Activated naive CD4-positive, alpha-beta T cell treated with anti-CD3 and anti-CD28 coated beads, Interleukin-2, amount 50 U/mL, for 24 hours (primary cell): Measurements from ENCODE around the gene HS1BP3.

Experiments used
- H3K27ac Mint-ChIP-seq: one replicate; pipeline ENCODE4 v1.8.0; 2021; ENCODE audit warnings: mild to moderate bottlenecking, mixed read lengths
- H3K27me3 Mint-ChIP-seq: one replicate; pipeline ENCODE4 v1.8.0; 2021; ENCODE audit warnings: mixed read lengths
- H3K36me3 Mint-ChIP-seq: one replicate; pipeline ENCODE4 v1.8.0; 2021; ENCODE audit warnings: mixed read lengths
- H3K4me1 Mint-ChIP-seq: one replicate; pipeline ENCODE4 v1.8.0; 2021; ENCODE audit warnings: mixed read lengths
- H3K4me3 Mint-ChIP-seq: one replicate; pipeline ENCODE4 v1.8.0; 2021; ENCODE audit warnings: mild to moderate bottlenecking, mixed read lengths
- H3K9me3 Mint-ChIP-seq: one replicate; pipeline ENCODE4 v1.8.0; 2021; ENCODE audit warnings: mixed read lengths

The HS1BP3 gene

GRCh38 chr2:20668451-20668850 is 17.6 kb upstream of the HS1BP3 start:
- Mint-ChIP-seq H3K4me3 (peak overlapping the region; percentile 61), H3K27me3 (peaks cover 35% of the 10 kb centered on the region), H3K36me3 (no peaks in the 10 kb centered on the region), H3K9me3 (no peaks in the 10 kb centered on the region), H3K27ac (no peak overlapping the region), H3K4me1 (peaks cover 12% of the 10 kb centered on the region)

DNA sequence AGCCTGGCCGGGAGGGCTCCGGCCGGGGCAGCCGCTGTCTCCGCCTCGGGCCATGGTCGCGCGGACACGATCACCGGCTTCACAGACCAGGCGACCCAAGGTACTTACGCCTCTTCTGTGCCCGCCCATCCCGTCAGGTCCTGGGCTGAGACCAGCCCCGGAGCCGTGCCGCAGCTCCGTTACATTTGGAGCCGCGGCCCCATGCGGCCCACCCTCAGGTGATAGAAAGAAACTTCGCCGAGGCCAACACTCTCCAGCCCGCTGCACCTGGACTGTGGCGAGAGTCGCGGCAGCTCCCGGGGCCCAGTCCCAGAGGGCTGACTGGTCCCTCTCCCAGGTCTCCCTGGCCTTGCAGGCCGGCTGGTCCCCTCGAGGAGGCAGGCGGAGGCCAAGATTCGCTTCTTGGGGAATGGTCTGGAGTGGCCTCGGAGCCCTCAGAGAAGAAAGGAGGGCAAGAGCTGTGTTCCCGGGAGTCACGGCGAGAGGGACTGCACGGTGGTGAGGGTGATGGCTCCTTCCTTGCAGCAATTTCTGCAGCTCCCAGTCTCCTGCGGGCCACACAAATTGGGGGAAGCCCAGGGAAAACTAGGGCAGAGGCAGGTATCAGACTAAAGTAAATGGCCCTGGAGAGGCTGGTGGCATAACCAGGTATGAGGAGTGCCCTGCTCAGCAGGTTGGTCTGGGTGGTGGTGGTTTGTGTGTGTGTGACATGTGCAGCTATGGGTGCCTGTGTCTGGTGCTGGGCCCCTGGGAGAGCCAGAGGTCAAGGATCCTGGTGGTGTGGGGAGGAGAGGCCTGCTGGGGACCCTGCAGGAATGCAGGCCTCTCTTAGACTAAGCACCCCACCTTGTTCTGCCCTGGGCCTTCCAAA is 16.9 kb upstream of the HS1BP3 start:
- Mint-ChIP-seq H3K4me1 (peaks cover 12% of the 10 kb centered on the region), H3K27ac (no peak overlapping the region), H3K27me3 (peaks cover 35% of the 10 kb centered on the region), H3K36me3 (no peaks in the 10 kb centered on the region), H3K9me3 (no peaks in the 10 kb centered on the region), H3K4me3 (peak overlapping the region; percentile 61)

- Mint-ChIP-seq H3K4me3 (no peak overlapping the region), H3K36me3 (no peaks in the 10 kb centered on the region), H3K27me3 (peaks cover 34% of the 10 kb centered on the region), H3K27ac (no peak overlapping the region), H3K4me1 (peaks cover 12% of the 10 kb centered on the region), H3K9me3 (no peaks in the 10 kb centered on the region)
These were observed 16.2 kb upstream of the HS1BP3 start for GRCh38 chr2:20667151-20667530.

GRCh38 chr2:20666304-20667150 is 15.6 kb upstream of the HS1BP3 start, which contains the start of gene GDF7:
Gene GDF7, plus strand, starts transcription at chr2:20667144. Its CDS starts 96 bp downstream, at chr2:20667240.
- no peak within 1 kb of the TSS for H3K27ac Mint-ChIP-seq
- H3K9me3 Mint-ChIP-seq: no peaks in the 10 kb centered on the region
- peaks cover 32% of the 10 kb centered on the region for H3K27me3 Mint-ChIP-seq
- peaks cover 12% of the 10 kb centered on the region for H3K4me1 Mint-ChIP-seq
- H3K36me3 Mint-ChIP-seq: no peaks in the 10 kb centered on the region
- peak within 1 kb of the TSS; percentile 81 for H3K4me3 Mint-ChIP-seq

GRCh38 chr2:20666005-20666303 is 15.1 kb upstream of the HS1BP3 start:
- H3K27ac Mint-ChIP-seq: no peak overlapping the region
- H3K4me1 Mint-ChIP-seq: peaks cover 12% of the 10 kb centered on the region
- H3K36me3 Mint-ChIP-seq: no peaks in the 10 kb centered on the region
- H3K27me3 Mint-ChIP-seq: peaks cover 36% of the 10 kb centered on the region
- peak overlapping the region; percentile 81 for H3K4me3 Mint-ChIP-seq
- H3K9me3 Mint-ChIP-seq: no peaks in the 10 kb centered on the region

DNA sequence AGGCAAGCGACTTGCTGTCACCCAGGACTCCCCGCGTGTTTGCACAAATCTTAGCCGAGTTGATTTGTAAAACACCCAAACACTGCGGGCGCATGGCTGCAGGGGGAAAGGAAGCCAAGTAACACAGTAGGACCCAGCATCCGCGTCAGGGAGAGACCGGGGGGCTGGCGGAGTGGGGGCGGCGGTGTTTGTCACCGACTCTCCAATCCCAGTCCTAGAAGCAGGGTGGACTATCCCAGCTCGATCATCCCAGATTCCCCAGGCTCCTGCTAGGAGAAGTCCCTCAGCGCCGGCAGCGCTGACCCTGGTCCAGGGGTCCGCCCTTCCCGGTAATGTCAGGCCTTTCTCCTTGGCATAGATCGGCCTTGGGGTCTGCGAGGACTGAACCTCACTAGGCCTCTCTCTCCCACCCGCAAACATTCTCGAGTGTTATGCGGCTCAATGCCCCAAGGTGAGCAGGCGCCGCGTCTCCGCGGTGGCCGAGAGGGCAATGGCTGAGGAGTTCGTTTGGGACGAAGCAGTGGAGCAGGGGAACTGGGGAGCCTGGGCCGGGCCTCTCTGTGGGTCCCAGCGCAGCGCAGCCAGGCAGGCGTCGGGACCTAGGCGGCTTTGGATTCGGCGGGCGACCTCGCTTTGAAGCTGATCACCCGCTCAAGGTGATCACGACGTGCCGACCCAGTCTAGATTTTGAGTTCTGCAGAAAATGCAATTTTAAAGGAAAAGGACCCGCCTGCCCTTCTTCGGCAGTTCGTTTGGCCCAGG is 14.5 kb upstream of the HS1BP3 start:
- no peaks in the 10 kb centered on the region for H3K9me3 Mint-ChIP-seq
- H3K4me3 Mint-ChIP-seq: peak overlapping the region; percentile 66
- peaks cover 12% of the 10 kb centered on the region for H3K4me1 Mint-ChIP-seq
- H3K27me3 Mint-ChIP-seq: peaks cover 36% of the 10 kb centered on the region
- no peak overlapping the region for H3K27ac Mint-ChIP-seq
- H3K36me3 Mint-ChIP-seq: no peaks in the 10 kb centered on the region

DNA sequence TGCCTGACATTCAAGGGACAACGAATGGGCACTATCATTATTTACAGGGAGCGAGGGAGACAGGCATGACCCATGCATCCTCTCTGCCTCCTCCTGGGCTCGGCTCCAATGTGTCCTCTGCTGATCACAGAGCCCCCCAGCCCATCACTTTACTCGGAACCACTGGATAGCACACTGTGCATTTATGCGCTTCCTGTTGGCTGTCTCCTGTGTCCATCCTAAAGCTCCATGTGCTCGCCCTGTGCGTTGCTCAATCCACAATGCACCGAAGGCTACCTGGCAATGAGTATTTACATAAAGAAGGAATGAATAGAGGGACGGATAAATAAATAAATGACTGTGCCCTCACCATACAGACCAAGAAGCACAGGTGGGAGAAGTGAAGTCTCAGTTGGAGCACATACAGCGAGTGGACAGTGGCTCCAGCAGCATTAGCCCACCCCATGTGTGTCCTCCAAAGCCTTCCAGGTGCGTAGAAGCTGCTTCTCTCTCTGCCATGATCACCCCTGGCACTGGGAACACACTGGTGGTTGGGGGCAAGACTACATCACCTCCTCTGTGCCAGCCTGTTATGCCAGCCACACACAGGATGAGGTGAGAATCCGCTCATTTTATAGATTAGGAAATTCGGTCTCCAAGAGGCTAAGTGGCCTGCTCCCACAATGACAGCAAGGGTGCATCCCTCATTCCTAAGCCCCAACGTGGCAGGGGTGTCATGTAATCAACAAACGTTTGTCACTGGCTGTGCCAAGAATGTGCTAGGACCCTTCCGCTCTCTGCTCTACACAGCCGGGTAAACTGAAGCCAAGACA is 13.7 kb upstream of the HS1BP3 start:
- H3K4me3 Mint-ChIP-seq: peak overlapping the region; percentile 36
- H3K27ac Mint-ChIP-seq: no peak overlapping the region

DNA sequence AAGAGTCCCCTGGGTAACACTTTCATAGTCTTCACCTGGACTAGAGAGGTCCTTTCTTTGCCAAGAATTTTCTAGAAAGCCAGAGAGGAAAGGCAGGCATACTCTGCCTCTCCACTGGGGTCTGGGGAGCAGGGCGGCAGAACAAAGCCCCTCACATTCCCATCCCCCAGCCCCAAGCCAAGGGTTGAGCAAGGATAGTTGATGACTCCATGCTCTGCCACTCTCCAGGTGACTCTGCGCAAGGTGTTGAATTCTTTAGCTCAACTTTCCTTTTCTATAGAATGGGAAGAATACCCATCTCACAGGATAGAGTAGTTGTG is 13.1 kb upstream of the HS1BP3 start:
- Mint-ChIP-seq H3K4me1 (peaks cover 12% of the 10 kb centered on the region), H3K27ac (no peak overlapping the region), H3K9me3 (no peaks in the 10 kb centered on the region), H3K27me3 (peaks cover 30% of the 10 kb centered on the region), H3K4me3 (no peak overlapping the region), H3K36me3 (no peaks in the 10 kb centered on the region)

More for the DNA sequence above, 13.7 kb upstream of the HS1BP3 start:
- Mint-ChIP-seq H3K9me3 (no peaks in the 10 kb centered on the region), H3K27me3 (peaks cover 33% of the 10 kb centered on the region), H3K4me1 (peaks cover 12% of the 10 kb centered on the region), H3K36me3 (no peaks in the 10 kb centered on the region)

GRCh38 chr2:20663196-20664070 is 12.5 kb upstream of the HS1BP3 start:
- Mint-ChIP-seq H3K36me3 (no peaks in the 10 kb centered on the region), H3K4me3 (no peak overlapping the region), H3K27ac (no peak overlapping the region), H3K27me3 (peaks cover 27% of the 10 kb centered on the region), H3K9me3 (no peaks in the 10 kb centered on the region), H3K4me1 (peaks cover 12% of the 10 kb centered on the region)

DNA sequence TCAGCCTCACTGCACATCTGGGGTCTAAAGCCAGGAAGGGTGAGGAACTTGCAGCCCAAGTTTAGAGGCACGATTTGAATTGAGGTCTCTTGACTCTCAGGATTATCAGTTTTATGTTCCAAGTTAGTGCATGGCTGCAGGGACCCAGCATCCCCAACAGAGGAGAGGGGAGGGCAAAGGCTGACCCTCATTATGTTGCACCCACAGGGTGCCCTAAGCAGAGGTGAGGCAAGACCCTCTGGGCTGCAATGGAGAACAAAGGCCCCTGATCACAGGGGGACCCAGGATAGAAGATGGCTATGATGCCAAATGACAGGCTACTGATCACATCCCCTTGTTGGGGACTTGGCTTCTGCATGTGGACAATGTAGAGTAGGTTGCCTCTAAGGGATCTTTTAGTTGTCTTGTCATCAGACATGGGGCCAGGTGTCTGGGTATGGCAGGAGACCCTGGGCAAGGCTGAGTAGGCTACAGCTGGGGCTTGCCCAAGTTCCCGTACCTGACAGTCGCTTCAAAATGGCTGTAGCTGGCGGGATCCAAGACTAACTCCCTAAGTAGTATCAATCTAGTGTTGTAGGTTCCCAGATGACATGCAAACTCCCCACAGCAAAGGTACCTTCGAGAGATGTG is 11.5 kb upstream of the HS1BP3 start:
- Mint-ChIP-seq H3K4me3 (no peak overlapping the region), H3K36me3 (no peaks in the 10 kb centered on the region), H3K27ac (no peak overlapping the region), H3K4me1 (peaks cover 8% of the 10 kb centered on the region), H3K9me3 (no peaks in the 10 kb centered on the region), H3K27me3 (peaks cover 20% of the 10 kb centered on the region)

DNA sequence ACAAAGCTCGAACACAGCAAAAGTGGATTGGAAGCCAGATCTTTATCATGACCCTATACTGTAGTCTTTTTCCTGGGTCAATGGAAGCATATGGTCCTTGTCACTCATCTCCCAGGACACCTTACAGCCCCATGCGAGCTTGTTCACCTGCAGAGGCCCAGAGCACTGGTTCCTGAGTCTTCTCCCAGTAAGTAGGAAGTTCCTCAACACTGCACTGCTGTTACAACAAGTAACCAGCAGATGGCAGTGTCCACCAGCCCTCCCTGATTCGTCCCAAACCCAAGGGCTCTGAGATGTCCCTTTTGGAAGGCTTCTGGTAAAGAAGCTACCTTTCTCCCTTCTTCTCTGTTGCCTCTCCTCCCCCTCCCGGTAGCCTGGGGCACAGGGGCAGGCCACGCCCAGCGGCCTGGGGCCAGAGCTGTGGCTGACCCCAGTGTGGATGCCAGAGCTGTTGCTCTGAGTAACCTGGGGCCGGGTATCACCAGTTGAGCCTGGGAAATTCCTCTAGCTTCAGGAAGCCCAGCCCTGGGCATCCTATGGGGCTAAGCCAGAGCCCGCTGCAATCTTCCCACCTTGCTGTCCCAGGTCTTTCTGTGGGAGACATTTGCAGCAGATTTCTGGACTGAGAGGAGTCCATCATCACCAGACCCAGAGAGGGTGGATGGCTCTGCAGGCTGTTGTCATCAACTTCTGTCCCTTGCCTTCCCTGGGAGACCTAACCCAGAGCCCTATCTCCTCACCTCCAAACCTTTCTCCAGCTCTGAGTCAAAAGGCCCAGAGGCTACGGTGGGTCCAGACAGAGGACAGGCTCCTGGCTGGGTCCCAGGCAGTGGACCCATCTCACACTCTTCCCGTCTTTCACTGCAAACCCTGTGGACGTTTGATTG is 10.8 kb upstream of the HS1BP3 start:
- Mint-ChIP-seq H3K27me3 (peaks cover 20% of the 10 kb centered on the region), H3K36me3 (no peaks in the 10 kb centered on the region), H3K4me3 (no peak overlapping the region), H3K4me1 (peaks cover 8% of the 10 kb centered on the region), H3K27ac (no peak overlapping the region), H3K9me3 (no peaks in the 10 kb centered on the region)

- Mint-ChIP-seq H3K4me3 (no peak overlapping the region), H3K36me3 (no peaks in the 10 kb centered on the region), H3K27ac (no peak overlapping the region), H3K27me3 (peaks cover 18% of the 10 kb centered on the region), H3K9me3 (no peaks in the 10 kb centered on the region), H3K4me1 (peaks cover 1% of the 10 kb centered on the region)
These were observed 9.9 kb upstream of the HS1BP3 start for GRCh38 chr2:20660506-20661420.
